ENCODE measurements around the gene ZRSR2.
"Not testable (repeated sequence)": the region's sequence is repeated elsewhere in the genome, so short reads cannot be mapped to it uniquely, and the experiment has no call there.

The ZRSR2 gene

DNA sequence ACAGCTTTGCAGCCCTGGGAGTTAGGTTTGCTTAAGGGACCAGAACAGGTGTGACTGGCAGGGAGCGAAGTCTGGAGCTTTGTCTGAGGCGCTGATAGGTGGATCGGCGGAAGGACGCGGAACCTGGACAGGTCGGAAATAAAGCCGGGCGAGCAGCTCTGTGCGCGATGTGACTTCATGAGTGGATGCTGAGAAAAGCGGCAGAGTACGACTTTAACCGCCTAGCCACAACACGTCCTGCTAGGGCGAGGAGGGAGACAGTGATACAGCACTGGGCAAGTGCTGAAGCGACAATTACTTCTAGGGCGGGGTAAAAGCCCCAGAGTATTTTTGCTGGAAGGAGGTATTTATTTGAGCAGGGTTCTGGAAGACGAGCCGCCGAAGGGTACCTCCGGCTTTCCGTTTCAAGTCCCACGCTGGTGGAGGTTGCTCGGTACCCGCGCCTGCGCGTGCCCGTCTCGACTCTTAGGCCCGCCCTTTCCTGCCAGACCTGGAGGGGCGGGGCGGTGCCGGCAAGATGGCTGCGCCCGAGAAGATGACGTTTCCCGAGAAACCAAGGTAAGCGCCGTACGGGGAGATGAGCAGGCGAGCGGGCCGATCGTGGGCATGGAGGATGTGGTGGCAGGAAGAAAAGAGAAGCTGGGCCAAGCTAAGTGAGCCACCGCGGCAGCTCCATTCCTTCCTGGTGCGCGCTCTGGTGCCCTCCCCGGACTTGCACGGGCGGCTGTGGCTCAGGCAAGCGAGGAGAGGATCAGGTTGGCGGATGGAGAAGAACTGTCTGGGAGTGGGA lies at the start of gene ZRSR2:
ZRSR2 (plus strand) TSS at position 506 of the 790 bp plus-strand sequence; CDS start at position 518, 12 bp downstream.
- DNase-seq = peak; percentile 78

- DNase-seq = no peak
Measured at GRCh38 chrX:15744181-15744867, 46.0 kb upstream of the ZRSR2 start.

GRCh38 chrX:15745179-15745578 lies 45.1 kb upstream of the ZRSR2 start:
- DNase-seq = no peak

- not testable (repeated sequence) for DNase-seq
Measured at GRCh38 chrX:15746651-15747050, 43.6 kb upstream of the ZRSR2 start.

GRCh38 chrX:15747626-15748173 lies 42.6 kb upstream of the ZRSR2 start:
- DNase-seq = no peak

GRCh38 chrX:15748841-15749240 lies 41.4 kb upstream of the ZRSR2 start:
- DNase-seq = no peak

DNA sequence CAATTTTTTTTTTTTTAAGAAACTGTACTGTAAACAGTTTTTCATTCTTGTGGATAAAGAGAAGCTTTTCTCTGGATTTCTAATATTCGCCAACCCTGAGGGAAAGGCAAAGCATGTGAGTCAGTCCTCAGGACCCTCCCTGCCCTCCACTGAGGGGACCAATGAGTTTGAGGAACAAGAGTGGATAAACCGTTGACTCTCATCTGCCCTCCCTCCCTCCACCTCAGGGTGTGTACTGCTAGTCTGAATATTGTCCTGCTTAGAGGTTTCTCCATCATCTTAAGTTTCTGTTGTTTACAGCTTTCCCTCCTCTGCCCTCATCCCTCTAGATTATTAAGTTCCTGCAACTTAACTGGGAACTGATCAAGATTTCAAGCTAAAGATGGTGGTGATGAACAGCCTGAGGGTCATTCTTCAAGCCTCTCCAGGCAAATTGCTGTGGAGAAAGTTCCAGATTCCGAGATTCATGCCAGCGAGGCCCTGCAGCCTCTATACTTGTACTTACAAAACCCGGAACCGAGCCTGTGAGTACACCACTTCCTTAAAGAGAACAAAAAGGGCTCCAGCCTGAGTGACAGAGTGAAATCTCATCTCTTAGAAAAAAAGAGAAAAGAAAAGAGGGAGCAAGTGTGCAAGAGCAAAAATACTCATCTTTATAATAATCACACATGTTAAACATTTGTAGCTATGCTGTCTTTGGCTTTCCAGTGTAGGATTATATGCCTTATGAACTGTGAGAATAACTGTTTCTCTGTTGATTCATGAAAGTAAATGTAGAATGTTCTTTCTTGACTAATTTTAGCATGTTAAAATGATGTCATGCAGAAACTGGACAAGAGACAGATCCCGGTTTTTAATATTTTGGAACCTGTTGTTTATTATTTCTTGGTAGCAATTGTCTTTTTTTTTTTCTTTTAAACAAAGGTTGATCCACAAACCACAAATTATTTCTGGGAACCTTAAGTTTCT lies 40.4 kb upstream of the ZRSR2 start:
- DNase-seq = no peak

- no peak for DNase-seq
Measured at GRCh38 chrX:15750611-15751154, 39.6 kb upstream of the ZRSR2 start.

DNA sequence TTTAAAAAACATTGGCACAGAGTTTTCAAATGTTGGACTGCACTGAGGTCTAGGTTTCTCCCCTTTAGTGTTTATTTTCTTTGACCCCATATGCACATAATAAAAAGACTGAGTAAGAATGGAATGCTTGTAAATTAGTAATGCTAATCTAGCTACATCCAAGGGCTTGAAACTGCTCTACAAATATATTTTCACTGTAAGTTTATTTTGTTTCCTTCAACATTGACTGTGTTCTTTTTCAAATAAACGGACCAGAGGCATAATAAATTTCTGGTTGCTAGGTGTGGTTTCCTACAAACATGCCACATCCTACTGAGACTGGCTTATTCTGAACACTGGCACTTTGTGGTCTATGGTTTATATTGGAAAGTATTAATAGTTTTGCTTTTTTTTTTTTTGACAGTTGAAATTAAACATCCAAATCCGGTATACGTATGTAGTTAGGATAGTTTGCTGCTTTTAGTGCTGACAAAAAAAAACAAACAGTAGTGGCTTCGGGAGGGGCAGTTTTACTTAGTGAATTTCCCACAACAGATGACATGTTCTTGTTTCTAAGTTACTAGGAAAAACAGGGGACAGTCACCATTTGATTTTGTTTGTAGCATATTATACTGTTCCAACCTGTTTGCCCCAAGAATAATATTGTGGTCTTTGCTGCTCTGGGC lies 39.0 kb upstream of the ZRSR2 start:
- no peak for DNase-seq

DNA sequence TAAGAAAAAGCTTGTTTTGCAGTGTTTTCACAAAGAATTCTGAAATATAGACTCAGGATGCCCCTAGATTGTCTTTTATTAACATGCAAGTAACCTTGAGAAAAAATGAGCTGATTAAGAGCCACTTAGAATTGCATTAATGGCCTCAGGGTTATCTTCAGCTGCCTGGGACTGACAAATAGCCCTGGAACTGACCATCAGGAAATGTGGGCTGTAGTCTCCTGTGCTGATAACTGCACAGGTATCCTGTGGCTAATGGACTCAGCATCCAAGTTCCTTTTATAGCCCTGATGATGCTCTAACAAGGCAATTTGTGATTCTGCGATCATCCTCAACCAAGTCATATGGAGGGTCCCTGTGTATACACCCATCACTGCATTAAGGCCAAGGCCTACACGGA lies 35.2 kb upstream of the ZRSR2 start:
- DNase-seq = no peak

- DNase-seq = no peak
Measured at GRCh38 chrX:15758140-15758539, 32.1 kb upstream of the ZRSR2 start.

- DNase-seq = not testable (repeated sequence)
Measured at GRCh38 chrX:15759886-15760285, 30.4 kb upstream of the ZRSR2 start.

GRCh38 chrX:15761564-15762191 lies 28.6 kb upstream of the ZRSR2 start:
- DNase-seq = no peak

DNA sequence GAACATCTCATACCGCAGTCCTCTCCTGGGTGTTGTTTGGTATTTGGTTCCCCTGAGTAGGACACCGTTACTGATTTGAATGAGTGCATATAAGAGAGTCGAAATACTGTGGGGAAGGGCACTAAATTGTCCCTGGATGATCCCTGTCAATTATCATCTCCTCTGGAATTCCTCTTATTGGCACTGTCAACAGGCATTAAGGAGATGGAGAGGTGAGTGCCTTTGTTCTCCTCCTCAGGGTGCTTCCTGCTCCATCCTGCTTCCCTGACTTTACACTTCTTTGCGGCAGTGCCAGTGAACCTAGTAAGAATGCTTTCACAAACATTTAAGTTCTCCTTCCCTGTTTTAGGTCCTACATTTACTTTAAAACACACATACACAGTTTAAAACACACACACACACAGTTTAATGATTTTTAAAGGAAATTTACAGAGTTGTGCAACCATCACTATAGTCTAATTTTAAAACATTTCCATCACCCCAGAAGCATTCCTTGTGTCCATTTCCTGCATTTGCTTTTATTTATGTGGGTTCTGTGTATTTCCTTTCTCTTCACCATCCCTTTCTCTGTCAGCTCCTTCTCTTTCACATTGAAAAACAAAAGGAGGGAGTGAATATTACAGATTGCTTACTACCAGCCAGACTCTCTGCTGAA lies 20.9 kb upstream of the ZRSR2 start:
- no peak for DNase-seq

DNA sequence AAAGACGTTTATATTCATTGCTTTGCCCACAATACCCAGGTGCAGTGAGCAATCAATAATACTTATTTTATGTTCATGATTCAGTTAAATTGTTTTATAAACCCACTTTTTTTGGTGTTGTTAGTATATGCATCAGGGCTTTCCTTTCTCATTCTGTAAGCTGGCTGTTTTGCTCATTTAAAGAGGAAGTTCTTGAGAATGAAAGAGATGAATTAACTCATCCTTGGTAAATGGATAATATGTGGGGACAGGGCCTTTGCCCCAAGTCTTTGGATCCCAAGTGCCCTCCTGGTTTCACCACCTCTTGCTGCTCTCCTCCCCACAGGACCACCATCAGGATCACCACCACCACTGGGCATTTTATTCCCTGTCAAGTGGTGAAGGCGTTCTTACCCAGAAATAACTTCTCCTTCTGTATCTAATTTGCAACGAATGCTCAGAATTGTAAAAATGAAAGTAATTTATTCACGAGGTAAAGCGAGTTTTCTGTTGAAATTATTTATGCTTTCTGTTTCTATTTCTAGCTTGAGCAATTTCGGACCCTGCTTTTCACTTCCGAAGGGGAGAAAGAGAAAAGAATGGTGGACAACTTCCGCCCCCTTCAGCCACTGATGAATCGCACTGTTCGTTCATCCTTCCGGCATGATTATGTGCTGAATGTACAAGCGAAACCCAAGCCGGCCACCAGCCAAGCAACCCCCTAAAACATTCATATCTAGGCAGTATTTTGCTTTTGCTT lies 8.2 kb upstream of the ZRSR2 start:
- no peak for DNase-seq

DNA sequence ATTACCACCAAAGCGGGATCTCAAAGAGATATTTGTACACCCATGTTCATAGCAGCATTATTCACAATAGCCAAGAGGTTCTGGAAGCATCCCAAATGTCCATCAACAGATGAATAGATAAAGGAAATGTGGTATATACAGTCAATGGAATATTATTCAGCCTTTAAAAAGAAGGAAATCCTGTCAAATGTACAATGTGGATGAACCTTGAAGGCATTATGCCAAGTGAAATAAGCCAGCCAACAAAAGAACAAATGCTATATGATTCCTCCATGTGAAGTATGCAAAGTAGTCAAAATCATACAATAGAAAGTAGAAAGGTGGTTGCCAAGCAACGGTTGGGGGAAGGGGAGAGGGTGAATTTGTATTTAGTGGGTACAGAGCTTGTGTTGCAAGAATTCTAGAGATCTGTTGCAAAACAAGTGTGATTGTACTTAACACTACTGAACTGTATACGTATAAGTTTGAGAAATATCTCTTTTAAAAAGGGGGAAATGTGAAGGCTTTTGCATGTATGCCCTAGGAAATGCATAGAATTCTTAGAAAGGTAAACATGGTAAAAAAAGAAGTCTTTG lies 5.0 kb upstream of the ZRSR2 start:
- DNase-seq = no peak

DNA sequence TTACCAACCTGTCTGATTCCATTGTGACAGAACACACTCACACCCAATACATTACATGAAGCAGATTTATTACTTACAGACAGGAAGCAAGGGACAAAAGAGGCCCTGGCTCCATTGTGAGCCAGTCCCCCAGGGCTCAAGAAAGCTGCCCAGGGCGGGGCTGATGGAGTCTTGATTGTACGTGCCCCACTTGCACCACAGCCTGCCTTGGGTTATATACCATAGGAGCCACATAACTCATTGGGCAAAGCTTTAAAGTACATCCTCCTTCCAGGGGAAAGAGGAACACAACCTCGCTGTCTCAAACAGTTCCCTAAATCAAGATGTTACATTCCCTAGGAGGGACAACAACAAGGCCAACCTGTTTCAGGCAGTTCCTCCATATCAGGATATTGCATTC lies 3.4 kb upstream of the ZRSR2 start:
- DNase-seq = no peak

DNA sequence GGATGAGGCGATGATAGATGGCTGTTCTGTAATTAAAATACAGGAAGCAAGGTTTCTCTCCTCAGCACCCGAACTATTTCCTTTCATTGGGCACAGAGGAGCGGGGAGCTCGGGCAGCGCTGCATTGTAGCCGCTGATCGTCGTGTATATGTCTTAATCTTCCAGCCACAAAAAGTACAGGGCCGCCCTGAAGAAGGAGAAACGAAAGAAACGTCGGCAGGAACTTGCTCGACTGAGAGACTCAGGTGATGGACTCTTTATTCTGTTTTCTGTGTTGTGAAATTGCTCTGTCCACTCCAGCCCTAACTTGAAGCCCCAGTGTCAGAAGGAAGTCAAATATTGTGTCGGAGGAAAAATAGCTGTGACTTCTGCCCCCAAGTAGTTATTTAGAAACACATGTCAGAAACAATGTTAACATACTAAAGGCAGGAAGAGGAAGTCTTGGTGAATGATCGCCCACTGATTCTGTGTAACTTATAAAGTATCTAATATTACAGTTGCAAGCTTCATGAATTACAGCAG lies 546 bp downstream of the ZRSR2 start:
- no peak for DNase-seq

GRCh38 chrX:15797707-15798106 lies 7.4 kb downstream of the ZRSR2 start:
- no peak for DNase-seq

- DNase-seq = no peak
Measured at GRCh38 chrX:15804563-15804962, 14.3 kb downstream of the ZRSR2 start.

All from activated T-cell treated with anti-CD3 and anti-CD28 coated beads for 4 hours (primary cell).